Measurements from ENCODE around the gene ZNF777. TPM values are rescaled to one million over a fixed set of nuclear protein-coding genes. Genes with fewer than 3 reads are reported as not detected.
"Not testable (repeated sequence)": the region's sequence is repeated elsewhere in the genome, so short reads cannot be mapped to it uniquely, and the experiment has no call there.

The ZNF777 gene
- total RNA-seq, 1 donor from 2014 or later, result 15.1 TPM

DNA sequence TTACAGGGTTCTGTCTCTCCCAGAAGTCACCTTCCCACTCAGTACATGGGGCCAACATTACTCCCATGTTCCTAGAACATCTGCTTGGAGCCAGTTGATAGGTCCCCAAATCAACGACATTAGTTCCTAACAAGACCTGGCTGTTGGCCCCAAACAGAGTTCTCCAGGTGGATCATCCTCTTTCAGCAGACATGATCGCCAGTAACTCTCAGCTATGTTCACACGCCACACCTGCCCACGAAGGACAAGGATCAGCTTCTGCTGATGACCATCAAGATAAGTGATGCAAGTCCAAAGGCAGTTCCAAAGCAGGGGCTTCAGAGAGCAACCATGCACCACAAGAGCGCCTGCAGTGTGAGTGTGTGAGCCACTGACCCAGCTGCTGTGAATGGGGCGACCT is 11.0 kb downstream of the ZNF777 start:
- no peaks in the 10 kb centered on the region for H3K27me3 Mint-ChIP-seq (ENCODE audit: low read depth)
- DNase-seq (ENCODE audit: low spot score), result no peak
- peaks cover 47% of the 10 kb centered on the region for H3K36me3 Mint-ChIP-seq (ENCODE audit: low read depth)
- no peak overlapping the region for H3K4me3 Mint-ChIP-seq (ENCODE audit: unreplicated experiment)
- TF ChIP-seq, protein P1, sequence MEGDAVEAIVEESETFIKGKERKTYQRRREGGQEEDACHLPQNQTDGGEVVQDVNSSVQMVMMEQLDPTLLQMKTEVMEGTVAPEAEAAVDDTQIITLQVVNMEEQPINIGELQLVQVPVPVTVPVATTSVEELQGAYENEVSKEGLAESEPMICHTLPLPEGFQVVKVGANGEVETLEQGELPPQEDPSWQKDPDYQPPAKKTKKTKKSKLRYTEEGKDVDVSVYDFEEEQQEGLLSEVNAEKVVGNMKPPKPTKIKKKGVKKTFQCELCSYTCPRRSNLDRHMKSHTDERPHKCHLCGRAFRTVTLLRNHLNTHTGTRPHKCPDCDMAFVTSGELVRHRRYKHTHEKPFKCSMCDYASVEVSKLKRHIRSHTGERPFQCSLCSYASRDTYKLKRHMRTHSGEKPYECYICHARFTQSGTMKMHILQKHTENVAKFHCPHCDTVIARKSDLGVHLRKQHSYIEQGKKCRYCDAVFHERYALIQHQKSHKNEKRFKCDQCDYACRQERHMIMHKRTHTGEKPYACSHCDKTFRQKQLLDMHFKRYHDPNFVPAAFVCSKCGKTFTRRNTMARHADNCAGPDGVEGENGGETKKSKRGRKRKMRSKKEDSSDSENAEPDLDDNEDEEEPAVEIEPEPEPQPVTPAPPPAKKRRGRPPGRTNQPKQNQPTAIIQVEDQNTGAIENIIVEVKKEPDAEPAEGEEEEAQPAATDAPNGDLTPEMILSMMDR (IDR thresholded peaks at IDR 0.05), result no peak
- H3K4me1 Mint-ChIP-seq (ENCODE audit: low read depth), result no peaks in the 10 kb centered on the region
- no peak overlapping the region for H3K27ac Mint-ChIP-seq (ENCODE audit: unreplicated experiment)
- no peaks in the 10 kb centered on the region for H3K9me3 Mint-ChIP-seq (ENCODE audit: low read depth)

GRCh38 chr7:149448961-149449360 is 11.9 kb downstream of the ZNF777 start:
- DNase-seq (ENCODE audit: low spot score), result no peak
- TF ChIP-seq, protein P1 (IDR thresholded peaks at IDR 0.05), result no peak
- Mint-ChIP-seq H3K27ac (ENCODE audit: unreplicated experiment) (no peak overlapping the region), H3K4me1 (ENCODE audit: low read depth) (no peaks in the 10 kb centered on the region), H3K36me3 (ENCODE audit: low read depth) (peaks cover 46% of the 10 kb centered on the region), H3K27me3 (ENCODE audit: low read depth) (no peaks in the 10 kb centered on the region), H3K4me3 (ENCODE audit: unreplicated experiment) (no peak overlapping the region), H3K9me3 (ENCODE audit: low read depth) (no peaks in the 10 kb centered on the region)

DNA sequence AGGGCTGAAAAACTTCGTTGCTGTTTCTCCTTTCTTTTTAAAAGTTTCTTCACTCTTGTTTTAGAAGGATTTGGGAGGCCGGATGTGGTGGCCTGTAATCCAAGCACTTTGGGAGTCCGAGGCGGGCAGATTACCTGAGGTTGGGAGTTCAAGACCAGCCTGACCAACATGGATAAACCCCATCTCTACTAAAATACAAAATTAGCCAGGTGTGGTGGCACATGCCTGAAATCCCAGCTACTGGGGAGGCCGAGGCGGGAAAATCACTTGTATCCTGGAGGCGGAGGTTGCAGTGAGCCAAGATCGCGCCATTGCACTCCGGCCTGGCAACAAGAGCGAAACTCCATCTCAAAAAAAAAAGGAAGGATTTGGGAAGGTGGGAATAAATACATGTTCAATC is 14.8 kb downstream of the ZNF777 start:
- not testable (repeated sequence) for H3K4me1 Mint-ChIP-seq (ENCODE audit: low read depth); H3K27me3 Mint-ChIP-seq (ENCODE audit: low read depth); DNase-seq (ENCODE audit: low spot score); H3K9me3 Mint-ChIP-seq (ENCODE audit: low read depth); H3K27ac Mint-ChIP-seq (ENCODE audit: unreplicated experiment); H3K4me3 Mint-ChIP-seq (ENCODE audit: unreplicated experiment)
- H3K36me3 Mint-ChIP-seq (ENCODE audit: low read depth), result peaks cover 44% of the 10 kb centered on the region

DNA sequence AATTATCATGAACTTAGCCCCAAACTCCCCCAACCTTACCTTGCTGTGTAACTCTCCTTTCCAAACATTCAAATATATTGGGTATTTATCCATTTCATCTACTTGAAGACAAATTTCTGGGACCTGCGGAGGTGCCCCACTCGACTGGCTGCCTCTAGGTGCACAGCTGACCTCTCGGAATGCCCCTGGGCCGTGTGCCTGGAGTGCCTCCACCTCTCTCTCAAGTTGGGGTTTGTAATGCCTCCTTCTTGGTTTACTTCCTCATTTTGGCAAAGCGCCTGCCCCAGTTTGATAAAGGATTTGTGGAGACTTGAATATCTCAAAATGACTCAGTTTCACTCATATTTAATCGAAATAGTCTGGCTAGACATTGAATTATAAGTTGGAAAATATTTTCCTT is 16.6 kb downstream of the ZNF777 start:
- Mint-ChIP-seq H3K27ac (ENCODE audit: unreplicated experiment) (no peak overlapping the region), H3K4me3 (ENCODE audit: unreplicated experiment) (no peak overlapping the region), H3K36me3 (ENCODE audit: low read depth) (peaks cover 28% of the 10 kb centered on the region), H3K9me3 (ENCODE audit: low read depth) (no peaks in the 10 kb centered on the region), H3K4me1 (ENCODE audit: low read depth) (no peaks in the 10 kb centered on the region), H3K27me3 (ENCODE audit: low read depth) (no peaks in the 10 kb centered on the region)
- TF ChIP-seq, protein P1 (IDR thresholded peaks at IDR 0.05), result no peak
- DNase-seq (ENCODE audit: low spot score), result no peak

DNA sequence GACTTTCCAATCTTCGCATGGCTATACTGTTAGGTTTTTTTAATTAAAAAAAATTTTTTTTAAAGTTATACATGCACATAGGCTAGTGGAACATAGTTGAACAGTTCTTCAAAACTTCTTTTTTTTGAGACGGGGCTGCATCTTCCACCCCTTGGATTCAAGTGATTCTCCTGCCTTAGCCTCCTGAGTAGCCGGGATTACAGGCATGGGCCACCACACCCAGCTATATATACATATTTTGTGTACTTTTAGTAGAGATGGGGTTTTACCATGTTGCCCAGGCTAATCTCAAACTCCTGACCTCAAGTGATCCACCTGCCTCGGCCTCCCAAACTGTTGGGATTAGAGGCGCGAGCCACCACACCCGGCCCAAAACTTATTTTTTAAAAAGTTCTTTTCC is 17.3 kb downstream of the ZNF777 start:
- no peak for DNase-seq (ENCODE audit: low spot score)
- H3K27ac Mint-ChIP-seq (ENCODE audit: unreplicated experiment), result no peak overlapping the region
- no peaks in the 10 kb centered on the region for H3K27me3 Mint-ChIP-seq (ENCODE audit: low read depth)
- no peaks in the 10 kb centered on the region for H3K9me3 Mint-ChIP-seq (ENCODE audit: low read depth)
- no peaks in the 10 kb centered on the region for H3K4me1 Mint-ChIP-seq (ENCODE audit: low read depth)
- TF ChIP-seq, protein P1 (IDR thresholded peaks at IDR 0.05), result no peak
- H3K36me3 Mint-ChIP-seq (ENCODE audit: low read depth), result peaks cover 30% of the 10 kb centered on the region
- no peak overlapping the region for H3K4me3 Mint-ChIP-seq (ENCODE audit: unreplicated experiment)

DNA sequence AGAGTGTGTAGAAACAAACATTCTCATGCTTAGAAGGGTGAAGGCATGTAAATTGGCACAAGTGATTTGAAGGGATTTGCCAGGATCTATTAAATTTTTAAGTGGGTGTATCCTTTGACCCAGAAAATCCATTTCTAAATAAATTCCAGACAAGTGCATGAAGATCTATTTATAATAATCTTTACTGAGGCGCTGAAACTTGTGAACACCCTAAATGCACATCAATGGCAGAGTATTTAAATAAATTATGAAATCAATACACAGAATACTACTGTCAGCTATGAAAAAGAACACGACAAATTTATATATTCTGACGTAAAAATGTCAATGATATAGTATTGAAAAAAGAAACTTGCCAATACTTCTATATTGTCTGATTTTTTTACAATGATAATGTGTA is 17.9 kb downstream of the ZNF777 start:
- no peak overlapping the region for H3K4me3 Mint-ChIP-seq (ENCODE audit: unreplicated experiment)
- no peaks in the 10 kb centered on the region for H3K27me3 Mint-ChIP-seq (ENCODE audit: low read depth)
- DNase-seq (ENCODE audit: low spot score), result no peak
- TF ChIP-seq, protein P1 (IDR thresholded peaks at IDR 0.05), result no peak
- H3K27ac Mint-ChIP-seq (ENCODE audit: unreplicated experiment), result no peak overlapping the region
- H3K4me1 Mint-ChIP-seq (ENCODE audit: low read depth), result no peaks in the 10 kb centered on the region
- H3K36me3 Mint-ChIP-seq (ENCODE audit: low read depth), result peaks cover 30% of the 10 kb centered on the region
- H3K9me3 Mint-ChIP-seq (ENCODE audit: low read depth), result no peaks in the 10 kb centered on the region

Data from chondrocyte (in vitro differentiated cells).